ENCODE results near the gene BACH1.

Gene BACH1

DNA sequence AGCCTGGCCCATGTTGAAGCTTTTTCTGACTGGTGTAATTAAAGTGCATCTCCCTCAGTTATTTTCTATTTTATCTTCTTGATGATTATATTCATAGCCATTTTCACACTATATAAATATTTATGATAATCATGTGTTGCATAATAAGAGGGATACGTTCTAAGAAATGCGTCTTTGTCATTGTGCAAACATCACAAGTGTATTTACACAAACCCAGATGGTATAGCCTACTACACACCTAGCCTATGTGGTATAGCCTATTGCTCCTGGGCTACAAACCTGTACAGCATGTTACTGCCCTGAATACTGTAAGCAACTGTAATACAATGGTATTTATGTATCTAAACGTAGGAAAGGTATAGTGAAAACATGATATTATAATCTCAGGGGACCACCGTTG, 88.1 kb downstream of the BACH1 start:
- no peak for DNase-seq (ENCODE audit: extremely low read depth, low read depth)

DNA sequence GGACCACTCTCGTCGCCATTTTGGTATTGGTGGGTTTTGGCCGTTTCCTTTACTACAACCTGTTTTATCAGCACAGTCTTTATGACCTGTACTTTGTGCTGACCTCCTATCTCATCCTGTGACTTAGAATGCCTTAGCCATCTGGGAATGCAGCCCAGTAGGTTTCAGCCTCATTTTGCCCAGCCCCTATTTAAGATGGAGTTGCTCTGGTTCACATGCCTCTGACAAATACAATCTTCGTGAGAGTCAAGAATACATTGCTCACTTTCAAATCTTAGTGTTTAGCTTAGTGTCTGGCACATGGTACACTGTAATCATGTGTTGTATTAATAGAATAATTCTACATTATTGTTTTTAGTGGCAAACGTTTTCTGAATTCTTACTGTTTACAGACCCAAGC, 88.9 kb downstream of the BACH1 start:
- no peak for DNase-seq (ENCODE audit: extremely low read depth, low read depth)
- TF ChIP-seq, protein P1, sequence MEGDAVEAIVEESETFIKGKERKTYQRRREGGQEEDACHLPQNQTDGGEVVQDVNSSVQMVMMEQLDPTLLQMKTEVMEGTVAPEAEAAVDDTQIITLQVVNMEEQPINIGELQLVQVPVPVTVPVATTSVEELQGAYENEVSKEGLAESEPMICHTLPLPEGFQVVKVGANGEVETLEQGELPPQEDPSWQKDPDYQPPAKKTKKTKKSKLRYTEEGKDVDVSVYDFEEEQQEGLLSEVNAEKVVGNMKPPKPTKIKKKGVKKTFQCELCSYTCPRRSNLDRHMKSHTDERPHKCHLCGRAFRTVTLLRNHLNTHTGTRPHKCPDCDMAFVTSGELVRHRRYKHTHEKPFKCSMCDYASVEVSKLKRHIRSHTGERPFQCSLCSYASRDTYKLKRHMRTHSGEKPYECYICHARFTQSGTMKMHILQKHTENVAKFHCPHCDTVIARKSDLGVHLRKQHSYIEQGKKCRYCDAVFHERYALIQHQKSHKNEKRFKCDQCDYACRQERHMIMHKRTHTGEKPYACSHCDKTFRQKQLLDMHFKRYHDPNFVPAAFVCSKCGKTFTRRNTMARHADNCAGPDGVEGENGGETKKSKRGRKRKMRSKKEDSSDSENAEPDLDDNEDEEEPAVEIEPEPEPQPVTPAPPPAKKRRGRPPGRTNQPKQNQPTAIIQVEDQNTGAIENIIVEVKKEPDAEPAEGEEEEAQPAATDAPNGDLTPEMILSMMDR (IDR thresholded peaks at IDR 0.05; ENCODE audit: low read depth, low read length), result no peak

More for the DNA sequence above, 88.1 kb downstream of the BACH1 start:
- TF ChIP-seq, protein P1 (IDR thresholded peaks at IDR 0.05; ENCODE audit: low read depth, low read length), result no peak

DNA sequence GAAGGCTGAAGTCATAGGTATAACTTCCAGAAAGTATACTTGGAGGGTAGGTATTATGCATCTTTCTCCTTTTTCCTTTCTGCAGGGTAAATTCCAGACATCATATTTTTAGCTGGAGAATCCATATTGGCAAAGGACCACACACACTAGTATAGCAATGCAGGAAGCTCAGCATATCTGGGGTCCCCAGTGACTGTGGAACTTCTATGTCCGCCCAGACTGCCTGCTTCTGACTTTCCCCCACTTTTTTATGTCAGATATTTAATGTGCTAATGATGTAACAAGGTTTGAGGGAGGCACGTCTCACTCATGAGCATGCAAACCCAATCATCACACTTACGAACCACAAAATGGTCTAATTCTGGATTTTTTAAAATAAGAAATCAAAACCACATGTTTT, 90.4 kb downstream of the BACH1 start:
- TF ChIP-seq, protein P1 (IDR thresholded peaks at IDR 0.05; ENCODE audit: low read depth, low read length), result no peak
- no peak for DNase-seq (ENCODE audit: extremely low read depth, low read depth)

DNA sequence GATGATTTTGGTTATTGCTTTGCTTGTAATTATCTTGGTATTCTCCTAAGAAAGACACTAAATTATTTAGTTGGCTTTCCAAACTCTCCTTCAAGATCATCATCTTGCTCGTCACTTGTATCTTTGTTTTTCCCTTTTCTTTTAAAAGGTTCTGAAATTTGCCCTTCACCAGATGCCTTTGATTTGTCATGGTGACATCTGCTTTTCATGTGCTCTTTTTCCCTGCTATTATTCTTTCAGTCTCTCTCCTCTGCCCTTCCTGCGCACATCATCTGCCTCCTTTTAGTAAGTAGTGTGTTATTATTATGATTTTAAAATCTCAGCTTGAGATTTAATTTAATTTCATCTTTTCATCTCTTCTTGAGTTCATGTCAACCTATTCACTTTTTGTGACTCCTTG, 92.1 kb downstream of the BACH1 start:
- no peak for DNase-seq (ENCODE audit: extremely low read depth, low read depth)
- TF ChIP-seq, protein P1 (IDR thresholded peaks at IDR 0.05; ENCODE audit: low read depth, low read length), result no peak

DNA sequence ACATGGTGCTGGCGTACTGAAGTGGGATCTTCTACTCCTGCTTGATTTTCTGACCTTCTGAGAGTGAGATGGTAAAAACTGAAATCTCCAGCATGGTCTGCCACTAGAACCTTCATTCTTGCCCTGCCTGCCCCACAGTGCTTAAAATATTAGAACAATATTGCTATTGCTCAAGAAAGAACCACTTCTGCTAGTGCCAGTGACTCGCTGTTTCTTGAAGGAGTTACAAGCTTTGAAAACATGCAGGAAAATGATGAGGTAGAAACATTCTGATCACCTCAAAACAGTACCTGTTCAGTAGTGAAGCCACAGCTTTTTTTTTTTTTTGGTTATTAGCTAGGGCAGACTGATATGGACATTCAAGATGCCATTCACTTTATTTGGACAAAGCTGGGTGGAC, 95.3 kb downstream of the BACH1 start:
- no peak for DNase-seq (ENCODE audit: extremely low read depth, low read depth)
- TF ChIP-seq, protein P1 (IDR thresholded peaks at IDR 0.05; ENCODE audit: low read depth, low read length), result no peak

Data from AG09319 (cell line).